Kidney epithelial cell (primary cell): ENCODE results near the gene YKT6. TPM values are rescaled to one million over a fixed set of nuclear protein-coding genes. Genes with fewer than 3 reads are reported as not detected.

Source experiments
- DNase-seq: peaks from one replicate; pipeline ENCODE4 v3.0.0-alpha.2; 2010; ENCODE audit warnings: low read depth
- H3K27me3 ChIP-seq: 2 replicates; pipeline ENCODE4 v1.6.0; 2011; ENCODE audit warnings: low read length; ENCODE audit not compliant: control insufficient read depth, insufficient read depth
- H3K36me3 ChIP-seq: 2 replicates; pipeline ENCODE4 v1.5.1; 2011; ENCODE audit warnings: low read length; ENCODE audit not compliant: control insufficient read depth, insufficient read depth
- H3K4me3 ChIP-seq: 2 replicates; pipeline ENCODE4 v1.5.1; 2011; ENCODE audit warnings: low read depth, mild to moderate bottlenecking, control low read depth, low read length
- CTCF ChIP-seq: IDR thresholded peaks from 2 replicates; pipeline ENCODE4 v1.5.1; 2011; ENCODE audit warnings: mild to moderate bottlenecking, moderate library complexity, low read length, control low read depth, inconsistent platforms; ENCODE audit not compliant: insufficient read depth, poor library complexity, severe bottlenecking
- total RNA-seq: library from RNA; depleted of rRNA; stranded (reverse); fragments of >200 nt; gene quantifications from 2 replicates; pipeline ENCODE4 v1.2.3, GENCODE V29; 2015

Gene YKT6
- total RNA-seq, 1 donor from 2014 or later: 124 TPM

GRCh38 chr7:44227911-44228310 is 27.1 kb downstream of the YKT6 start:
- no peaks in the 10 kb centered on the region for H3K36me3 ChIP-seq
- H3K4me3 ChIP-seq: no peak overlapping the region
- TF ChIP-seq CTCF: no peak
- peaks cover 36% of the 10 kb centered on the region for H3K27me3 ChIP-seq
- no peak for DNase-seq

GRCh38 chr7:44228571-44229350 is 28.0 kb downstream of the YKT6 start:
- TF ChIP-seq CTCF: no peak
- H3K4me3 ChIP-seq: no peak overlapping the region
- H3K27me3 ChIP-seq: peaks cover 31% of the 10 kb centered on the region
- DNase-seq: no peak
- no peaks in the 10 kb centered on the region for H3K36me3 ChIP-seq

GRCh38 chr7:44229546-44230105 is 28.8 kb downstream of the YKT6 start:
- Histone ChIP-seq H3K36me3 (no peaks in the 10 kb centered on the region), H3K27me3 (peaks cover 24% of the 10 kb centered on the region), H3K4me3 (no peak overlapping the region)
- DNase-seq: no peak
- TF ChIP-seq CTCF: no peak

- H3K27me3 ChIP-seq: peaks cover 20% of the 10 kb centered on the region
- no peaks in the 10 kb centered on the region for H3K36me3 ChIP-seq
- TF ChIP-seq CTCF: no peak
- no peak overlapping the region for H3K4me3 ChIP-seq
- DNase-seq: no peak
Measured at GRCh38 chr7:44230286-44230685, 29.5 kb downstream of the YKT6 start.

- Histone ChIP-seq H3K27me3 (peaks cover 12% of the 10 kb centered on the region), H3K36me3 (no peaks in the 10 kb centered on the region), H3K4me3 (no peak overlapping the region)
- TF ChIP-seq CTCF: no peak
- no peak for DNase-seq
Measured at GRCh38 chr7:44231088-44231487, 30.3 kb downstream of the YKT6 start.
